Amniotic epithelial cell (primary cell): ENCODE data around the gene PNLIPRP3.
A peak's percentile ranks its signal among the peaks of the same experiment; 100 is the strongest.

Source experiments
- DNase-seq: peaks from one replicate; pipeline ENCODE4 v3.0.0-alpha.2; 2010; ENCODE audit warnings: low read depth

PNLIPRP3 gene

DNA sequence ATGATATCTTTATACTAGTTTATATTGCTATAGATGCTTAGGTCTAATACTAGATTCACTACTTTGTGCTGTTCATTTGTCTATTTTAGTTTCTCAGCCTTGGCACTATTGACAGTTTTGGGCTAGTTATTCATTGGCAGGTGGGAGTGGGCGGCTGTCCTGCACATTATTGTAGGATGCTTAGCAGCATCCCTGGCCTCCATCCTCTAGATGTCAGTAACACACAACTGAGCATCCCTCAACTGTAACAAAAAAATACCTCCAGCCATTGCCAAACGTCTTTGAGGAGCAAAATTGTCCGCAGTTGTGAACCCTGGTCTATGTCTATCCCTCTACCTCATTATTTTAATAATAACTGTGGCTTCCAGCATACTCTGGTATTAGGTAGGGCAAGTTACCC lies 83.7 kb downstream of the PNLIPRP3 start:
- DNase-seq = no peak

- peak; percentile 25 for DNase-seq
These were observed 94.0 kb downstream of the PNLIPRP3 start for GRCh38 chr10:116521424-116522290.

DNA sequence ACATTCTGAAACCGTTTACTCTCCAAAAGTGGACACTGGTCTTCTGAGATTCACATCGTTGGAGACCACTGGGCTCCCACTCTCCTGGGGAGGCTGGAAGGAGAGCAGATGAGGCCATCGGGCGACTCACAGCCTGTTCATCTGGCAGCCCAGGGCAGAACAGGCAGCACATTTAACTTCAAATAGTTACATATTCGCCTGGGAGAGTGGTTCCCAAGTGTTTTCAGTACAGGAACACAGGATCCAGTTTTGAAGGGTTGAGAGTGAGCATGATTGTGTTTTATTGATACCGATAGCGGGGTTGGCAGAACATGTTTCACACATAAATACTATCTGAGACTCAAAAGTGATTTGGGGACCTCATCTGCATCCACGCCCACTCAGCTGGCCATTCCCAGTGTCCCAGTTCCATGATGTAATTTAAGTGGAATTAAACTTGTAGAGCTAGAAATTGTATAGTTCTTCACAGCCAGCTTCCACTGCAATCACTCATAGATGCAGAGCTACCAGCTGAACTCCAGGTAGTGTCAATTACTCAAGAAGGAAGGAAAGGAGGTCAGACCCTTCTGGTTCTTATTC lies 95.2 kb downstream of the PNLIPRP3 start:
- no peak for DNase-seq

DNA sequence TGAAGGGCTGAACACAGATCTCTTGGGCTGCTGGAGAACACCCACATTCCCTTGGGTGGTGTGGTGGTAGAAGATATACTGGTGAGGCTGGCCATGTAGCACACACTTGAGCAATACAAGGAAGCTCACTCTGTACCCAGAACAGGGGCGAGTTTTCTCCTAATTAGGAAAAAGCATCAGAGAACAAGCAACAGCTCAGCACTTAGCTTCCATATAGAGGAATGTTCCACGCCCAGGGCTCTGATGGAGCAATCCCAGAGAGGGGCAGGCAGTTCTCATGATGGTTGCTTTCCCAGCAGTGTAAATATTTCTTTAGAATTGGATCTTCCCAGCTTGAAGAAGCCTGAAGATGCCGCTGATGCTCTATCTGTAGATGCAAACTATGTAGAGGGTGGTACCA lies 97.1 kb downstream of the PNLIPRP3 start:
- no peak for DNase-seq

DNA sequence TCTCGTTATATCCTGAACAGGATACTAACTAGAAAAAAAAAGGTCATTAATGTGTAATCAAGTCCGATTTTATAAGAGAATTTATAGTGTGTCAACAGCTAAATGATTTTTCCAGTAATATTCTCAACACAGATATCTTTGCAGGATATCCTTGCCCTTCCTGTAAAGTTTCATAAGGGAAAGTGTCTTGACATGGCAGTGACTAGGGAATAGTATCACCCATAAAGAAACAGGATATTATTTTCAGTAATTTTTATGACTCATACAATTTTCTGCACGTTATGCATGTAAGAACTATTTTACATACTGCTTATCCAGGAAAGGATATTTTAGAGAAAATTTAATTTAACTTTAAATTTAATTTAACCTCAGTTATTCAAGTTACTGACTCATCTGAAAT lies 98.6 kb downstream of the PNLIPRP3 start:
- no peak for DNase-seq
